Adrenal gland (tissue), 5 donors: ENCODE measurements around the gene PLPPR5.

ENCODE experiments used
- CTCF ChIP-seq, 6 experiments: fragments of 450-650 bp in 4 of 6; fragments of 200-600 bp in 2 of 6; sonication (generic) in 1 of 6; IDR thresholded peaks; 1 replicate in 5 of 6; 2 replicates in 1 of 6; pipeline versions ENCODE4 v1.5.1 to v1.8.0; 2016 to 2021; ENCODE audit warnings: antibody characterized with exemption in 6 of 6, mild to moderate bottlenecking in 2 of 6, moderate library complexity in 1 of 6
- POLR2A ChIP-seq, 2 donors: fragments of 450-650 bp; IDR thresholded peaks; one replicate each; pipeline ENCODE4 v1.6.1; 2017; ENCODE audit warnings: antibody characterized with exemption in 2 of 2, mild to moderate bottlenecking in 2 of 2, moderate library complexity in 1 of 2
- donor health status: DM: no; HTN: no; CAD: no.

- TF ChIP-seq CTCF (IDR thresholded peaks at IDR 0.05) = no peak
- TF ChIP-seq POLR2A (IDR thresholded peaks at IDR 0.05) = no peak
Observed at GRCh38 chr1:99005537-99005942, 879 bp upstream of the PLPPR5 start.
